Activated CD8-positive, alpha-beta memory T cell treated with anti-CD3 and anti-CD28 coated beads, Interleukin-2, amount 50 U/mL, for 24 hours (primary cell): Measurements from ENCODE around the gene LAMP1.
"Not testable (repeated sequence)": the region's sequence is repeated elsewhere in the genome, so short reads cannot be mapped to it uniquely, and the experiment has no call there.

Experiments
- DNase-seq: peaks from one replicate; pipeline ENCODE4 v3.0.0-alpha.2; 2020; ENCODE audit errors: extremely low read depth

Gene LAMP1

DNA sequence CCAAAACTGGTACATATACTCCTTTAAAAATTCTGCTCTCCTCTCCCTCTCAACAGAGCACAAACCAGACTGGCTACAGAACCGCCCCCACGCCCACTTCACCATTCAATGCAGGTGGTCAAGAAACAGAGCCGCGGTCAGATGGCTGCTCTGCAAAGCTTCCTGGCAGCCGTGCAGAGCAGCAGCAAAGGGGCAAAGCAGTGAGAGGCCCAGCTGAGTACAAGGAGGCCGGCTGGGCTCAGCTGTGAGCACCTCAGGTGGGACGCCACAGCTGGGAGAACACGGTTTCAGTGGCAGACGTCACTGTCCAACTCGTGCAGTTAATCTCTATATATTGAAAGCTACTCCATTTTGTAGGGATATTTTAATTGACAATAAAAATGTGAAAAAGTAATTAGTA is 58.6 kb downstream of the LAMP1 start:
- no peak for DNase-seq

DNA sequence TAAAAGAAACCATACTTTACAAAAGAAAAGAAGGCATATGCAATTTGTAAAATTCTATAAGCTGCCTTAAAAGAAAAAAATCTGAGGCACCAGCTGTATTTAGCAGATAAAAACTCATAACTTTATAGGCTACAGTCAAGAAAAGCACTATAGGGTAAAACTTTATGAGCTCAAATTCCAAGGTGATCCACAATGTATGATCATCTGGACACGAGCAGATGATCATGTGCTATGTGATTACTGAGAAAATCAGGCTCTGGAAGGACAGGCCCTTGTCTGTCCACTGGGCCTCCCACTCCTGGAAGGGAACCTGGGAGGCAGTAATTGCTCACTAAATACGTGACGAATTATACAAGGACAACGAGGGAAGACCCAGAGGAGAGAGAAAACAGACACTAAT is 59.6 kb downstream of the LAMP1 start:
- DNase-seq: no peak

DNA sequence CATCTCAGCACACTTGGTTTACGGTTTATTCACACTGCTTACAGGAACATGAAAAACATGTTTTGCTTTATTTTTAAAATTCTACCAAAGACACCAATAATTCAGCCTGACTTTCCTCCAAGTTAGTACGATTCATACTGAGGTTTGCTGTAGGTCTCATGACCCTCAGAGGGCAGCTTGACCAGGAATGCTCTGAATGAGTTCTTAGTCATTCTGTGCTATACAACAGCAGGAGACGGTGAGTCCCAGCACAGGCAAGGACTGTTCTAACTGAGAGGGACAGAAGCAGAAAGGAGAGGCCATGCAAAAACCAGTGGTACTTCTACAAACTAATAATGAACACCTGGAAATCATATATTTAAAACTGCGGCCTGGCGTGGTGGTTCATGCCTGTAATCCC is 60.5 kb downstream of the LAMP1 start:
- no peak for DNase-seq

DNA sequence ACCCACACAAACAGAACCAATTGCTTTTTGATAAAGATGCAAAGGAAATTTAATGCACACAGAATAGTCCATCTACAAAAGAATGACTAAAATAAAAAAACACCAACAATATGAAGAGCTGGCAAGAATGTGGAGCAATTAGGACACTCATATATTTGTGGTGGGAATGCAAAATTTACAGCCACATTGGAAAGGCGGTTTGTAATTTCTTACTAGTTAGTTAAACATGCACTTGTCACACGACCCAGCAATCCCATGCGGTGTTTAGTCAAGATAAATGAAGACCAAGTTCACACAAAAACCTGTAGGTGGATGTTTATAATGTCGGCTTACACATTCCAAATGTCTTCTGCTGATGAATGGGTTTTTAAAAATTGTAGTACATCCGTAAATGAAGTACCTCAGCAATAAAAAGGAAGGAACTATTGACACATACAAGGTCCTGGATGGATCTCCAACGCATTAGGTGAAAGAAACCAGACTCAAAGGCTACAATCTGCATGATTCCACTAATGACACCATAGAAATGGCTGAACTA is 61.7 kb downstream of the LAMP1 start:
- DNase-seq: no peak

GRCh38 chr13:113359571-113359970 is 62.5 kb downstream of the LAMP1 start:
- DNase-seq: no peak

GRCh38 chr13:113360446-113360845 is 63.4 kb downstream of the LAMP1 start:
- no peak for DNase-seq

DNA sequence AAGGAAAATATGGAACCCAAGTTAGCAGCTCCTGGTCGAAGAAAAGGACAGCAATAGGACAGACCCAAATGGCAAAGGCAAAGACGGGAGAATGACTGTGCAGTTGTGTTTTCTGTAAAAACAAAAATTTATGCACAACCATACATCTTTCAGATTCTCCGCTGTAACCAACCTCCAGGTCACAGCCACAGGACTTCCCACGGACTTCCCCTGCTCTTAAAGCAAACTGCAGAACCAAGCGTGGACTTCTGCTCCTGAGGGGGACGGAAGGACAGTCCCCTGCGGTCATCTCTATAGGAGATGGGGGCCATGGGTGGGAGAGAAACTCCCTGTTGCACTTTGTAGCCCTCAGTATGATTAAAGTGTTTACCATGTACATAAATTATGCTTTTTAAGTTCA is 64.4 kb downstream of the LAMP1 start:
- no peak for DNase-seq

DNA sequence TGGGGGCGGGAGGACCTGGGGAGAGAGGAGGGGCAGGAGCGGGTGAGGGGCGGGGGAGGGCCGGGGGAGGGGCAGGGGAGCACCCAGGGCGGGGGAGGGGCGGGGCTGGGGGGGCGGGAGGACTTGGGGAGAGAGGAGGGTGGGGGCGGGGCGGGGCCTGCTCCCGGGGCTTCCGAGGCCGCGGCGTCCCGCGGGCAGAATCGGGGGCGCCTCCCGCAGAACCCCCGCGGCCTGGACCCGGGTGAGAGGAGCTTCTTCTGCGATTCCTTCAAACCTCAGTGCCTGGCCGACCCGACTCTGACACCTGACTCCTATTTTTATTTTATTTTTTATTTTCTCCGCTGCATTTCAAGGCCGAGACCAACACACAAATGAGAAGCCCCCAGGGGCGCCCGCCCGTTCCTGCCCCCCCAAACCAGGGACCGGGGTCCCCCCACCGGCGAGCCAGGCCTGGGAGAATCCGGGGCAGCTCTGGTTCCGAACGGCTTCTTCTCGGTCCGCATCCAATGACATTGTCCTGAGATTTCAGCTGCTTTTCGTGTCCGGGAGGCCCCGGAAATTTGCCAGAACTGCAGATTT is 67.4 kb downstream of the LAMP1 start:
- DNase-seq: no peak

- DNase-seq: no peak
These were observed 68.0 kb downstream of the LAMP1 start for GRCh38 chr13:113364901-113365582.

DNA sequence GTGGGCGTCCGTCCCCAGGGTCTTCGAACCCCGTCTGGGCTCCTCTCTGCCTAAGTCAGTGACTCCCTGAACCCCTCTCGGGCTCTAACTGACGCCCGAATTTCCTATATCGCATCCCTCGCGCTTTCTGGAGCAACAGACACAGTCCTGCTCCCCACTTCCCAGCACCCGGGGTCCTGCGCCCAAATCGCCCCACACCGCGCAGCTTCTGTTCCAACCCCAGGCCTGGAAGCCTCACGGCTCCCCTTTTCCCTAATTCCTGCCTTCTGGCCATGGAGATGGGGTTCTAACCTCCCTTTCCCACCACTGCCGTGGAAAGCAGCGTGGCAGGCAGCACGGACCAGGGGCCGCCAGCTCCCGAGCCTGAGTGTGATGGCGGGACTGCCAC is 68.5 kb downstream of the LAMP1 start:
- no peak for DNase-seq

GRCh38 chr13:113365971-113366588 is 69.0 kb downstream of the LAMP1 start:
- DNase-seq: no peak

GRCh38 chr13:113367020-113367560 is 70.1 kb downstream of the LAMP1 start:
- no peak for DNase-seq

DNA sequence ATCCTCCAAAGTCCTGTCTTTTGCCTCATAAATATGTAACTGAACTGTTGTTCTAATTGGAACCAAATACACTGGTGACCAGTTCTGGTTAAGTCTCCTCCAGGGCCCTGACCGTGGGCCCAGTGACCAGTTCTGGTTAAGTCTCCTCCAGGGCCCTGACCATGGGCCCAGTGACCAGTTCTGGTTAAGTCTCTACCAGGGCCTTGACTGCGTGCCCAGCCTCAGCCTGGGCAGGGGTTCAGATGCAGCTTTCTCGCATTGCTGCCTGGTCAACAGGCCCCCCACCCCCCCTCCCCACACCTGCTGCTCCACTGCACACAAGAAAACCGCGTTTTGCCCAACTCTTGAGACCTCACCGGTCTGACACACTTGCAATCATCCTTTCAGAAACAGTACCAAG is 70.7 kb downstream of the LAMP1 start:
- DNase-seq: no peak

GRCh38 chr13:113368353-113368752 is 71.3 kb downstream of the LAMP1 start:
- DNase-seq: not testable (repeated sequence)

GRCh38 chr13:113369189-113369588 is 72.2 kb downstream of the LAMP1 start:
- DNase-seq: no peak

GRCh38 chr13:113369881-113370280 is 72.8 kb downstream of the LAMP1 start:
- DNase-seq: no peak

- no peak for DNase-seq
These were observed 74.0 kb downstream of the LAMP1 start for GRCh38 chr13:113371061-113371460.

DNA sequence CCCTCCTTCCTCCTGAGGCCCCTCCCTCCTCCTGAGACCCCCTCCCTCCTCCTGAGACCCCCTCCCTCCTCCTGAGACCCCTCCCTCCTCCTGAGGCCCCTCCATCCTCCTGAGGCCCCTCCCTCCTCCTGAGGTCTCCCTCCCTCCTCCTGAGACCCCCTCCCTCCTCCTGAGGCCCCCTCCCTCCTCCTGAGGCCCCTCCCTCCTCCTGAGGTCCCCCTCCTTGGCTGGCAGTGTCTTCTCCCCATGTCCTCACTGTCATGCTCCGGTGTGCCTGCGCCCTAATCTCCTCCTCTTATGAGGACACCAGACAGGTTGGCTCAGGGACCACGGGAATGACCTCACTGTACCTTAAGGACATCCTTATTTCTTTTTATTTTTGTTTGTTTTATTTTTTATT is 74.7 kb downstream of the LAMP1 start:
- not testable (repeated sequence) for DNase-seq
